HFFc6 (cell line): Measurements from ENCODE around the gene TSPAN3. TPM values are rescaled to one million over a fixed set of nuclear protein-coding genes. Genes with fewer than 3 reads are reported as not detected.

Source experiments
- DNase-seq: peaks from one replicate; pipeline ENCODE4 v3.0.0-alpha.2; 2018
- H3K27ac Mint-ChIP-seq: 2 replicates; pipeline ENCODE4 v1.8.0; 2020; ENCODE audit warnings: mild to moderate bottlenecking, mixed read lengths
- H3K27me3 Mint-ChIP-seq: 2 replicates; pipeline ENCODE4 v1.8.0; 2021; ENCODE audit warnings: mild to moderate bottlenecking, moderate library complexity, mixed read lengths; ENCODE audit not compliant: insufficient read depth
- H3K36me3 Mint-ChIP-seq: 2 replicates; pipeline ENCODE4 v1.8.0; 2021; ENCODE audit warnings: low read depth, mixed read lengths
- H3K4me1 Mint-ChIP-seq: 2 replicates; pipeline ENCODE4 v1.8.0; 2020; ENCODE audit warnings: low read depth, mixed read lengths
- H3K4me3 Mint-ChIP-seq: 2 replicates; pipeline ENCODE4 v1.8.0; 2020; ENCODE audit warnings: mild to moderate bottlenecking, moderate library complexity, mixed read lengths
- H3K9me3 Mint-ChIP-seq: 2 replicates; pipeline ENCODE4 v1.8.0; 2020; ENCODE audit warnings: mild to moderate bottlenecking, mixed read lengths
- CTCF ChIP-seq: fragments of 200-600 bp; sonication (generic); IDR thresholded peaks from 2 replicates; pipeline ENCODE4 v1.5.0; 2021; ENCODE audit warnings: antibody characterized with exemption, mild to moderate bottlenecking
- total RNA-seq, 6 experiments: library from RNA; stranded (reverse); fragmentation: NEBNext Ultra II Directional; extraction: Animal tissue kit (Norgen Biotek cat#: 25700); gene quantifications; 2 replicates in 1 of 6; 3 replicates in 5 of 6; pipeline ENCODE4 v1.2.3, GENCODE V29; 2021

The TSPAN3 gene
- total RNA-seq, 6 experiments from 2014 or later = 153 to 222 (median 183) TPM

- H3K27ac Mint-ChIP-seq = no peak overlapping the region
- peaks cover 24% of the 10 kb centered on the region for H3K4me1 Mint-ChIP-seq
- TF ChIP-seq CTCF = no peak
- DNase-seq = no peak
- H3K4me3 Mint-ChIP-seq = no peak overlapping the region
- H3K9me3 Mint-ChIP-seq = no peaks in the 10 kb centered on the region
- no peaks in the 10 kb centered on the region for H3K36me3 Mint-ChIP-seq
- H3K27me3 Mint-ChIP-seq = no peaks in the 10 kb centered on the region; the same call in none of the 2 replicates
Observed at GRCh38 chr15:77018796-77019505, 52.0 kb downstream of the TSPAN3 start.

GRCh38 chr15:77017761-77018720 is 52.9 kb downstream of the TSPAN3 start:
- Mint-ChIP-seq H3K27ac (no peak overlapping the region), H3K9me3 (no peaks in the 10 kb centered on the region), H3K36me3 (no peaks in the 10 kb centered on the region), H3K4me1 (peaks cover 24% of the 10 kb centered on the region), H3K27me3 (peaks cover 4% of the 10 kb centered on the region), H3K4me3 (no peak overlapping the region)
- DNase-seq = no peak
- no peak for TF ChIP-seq CTCF

- H3K9me3 Mint-ChIP-seq = no peaks in the 10 kb centered on the region
- TF ChIP-seq CTCF = no peak
- H3K36me3 Mint-ChIP-seq = no peaks in the 10 kb centered on the region
- no peak overlapping the region for H3K27ac Mint-ChIP-seq
- no peak overlapping the region for H3K4me3 Mint-ChIP-seq
- H3K4me1 Mint-ChIP-seq = peaks cover 20% of the 10 kb centered on the region
- no peak for DNase-seq
- H3K27me3 Mint-ChIP-seq = peaks cover 4% of the 10 kb centered on the region
Observed at GRCh38 chr15:77017091-77017660, 53.7 kb downstream of the TSPAN3 start.

- Mint-ChIP-seq H3K36me3 (no peaks in the 10 kb centered on the region), H3K9me3 (no peaks in the 10 kb centered on the region), H3K27me3 (peaks cover 9% of the 10 kb centered on the region), H3K4me1 (peaks cover 11% of the 10 kb centered on the region), H3K27ac (no peak overlapping the region), H3K4me3 (no peak overlapping the region)
- DNase-seq = no peak
- TF ChIP-seq CTCF = no peak
Observed at GRCh38 chr15:77016321-77016695, 54.6 kb downstream of the TSPAN3 start.

- Mint-ChIP-seq H3K27ac (no peak overlapping the region), H3K4me1 (peaks cover 9% of the 10 kb centered on the region), H3K4me3 (no peak overlapping the region), H3K36me3 (no peaks in the 10 kb centered on the region), H3K27me3 (peaks cover 13% of the 10 kb centered on the region), H3K9me3 (no peaks in the 10 kb centered on the region)
- no peak for TF ChIP-seq CTCF
- DNase-seq = no peak
Observed at GRCh38 chr15:77015646-77016320, 55.1 kb downstream of the TSPAN3 start.
